Suprapubic skin (tissue), 4 donors: ENCODE results near the gene SCAANT1.

Source experiments
- CTCF ChIP-seq, 2 donors: fragments of 200-600 bp in 1 of 2; fragments of 450-650 bp in 1 of 2; sonication (generic) in 1 of 2; IDR thresholded peaks; one replicate each; pipeline ENCODE4 v1.5.1; 2016 to 2019; ENCODE audit warnings: antibody characterized with exemption in 2 of 2, mild to moderate bottlenecking in 1 of 2, moderate library complexity in 1 of 2
- EP300 ChIP-seq: sonication (generic); formaldehyde crosslinking; IDR thresholded peaks from one replicate; pipeline ENCODE4 v1.6.1; 2017; ENCODE audit warnings: antibody characterized with exemption
- POLR2A ChIP-seq, 2 donors: fragments of 450-650 bp; IDR thresholded peaks; one replicate each; pipeline ENCODE4 v1.6.1; 2017; ENCODE audit warnings: antibody characterized with exemption in 2 of 2, mild to moderate bottlenecking in 2 of 2, moderate library complexity in 2 of 2
- POLR2AphosphoS5 ChIP-seq, 3 donors: sonication (generic); formaldehyde crosslinking; IDR thresholded peaks; one replicate each; pipeline ENCODE4 v1.6.1; 2017; ENCODE audit warnings: antibody characterized with exemption in 3 of 3

GRCh38 chr3:63932509-63933212, 20.5 kb upstream of the SCAANT1 start:
- TF ChIP-seq CTCF (IDR thresholded peaks at IDR 0.05) = no peak
- TF ChIP-seq POLR2A (IDR thresholded peaks at IDR 0.05) = no peak
- no peak for TF ChIP-seq EP300
- TF ChIP-seq POLR2AphosphoS5 (IDR thresholded peaks at IDR 0.05) = no peak
